GM21423 (cell line): Measurements from ENCODE around the gene OR13G1.
"Not testable (repeated sequence)": the region's sequence is repeated elsewhere in the genome, so short reads cannot be mapped to it uniquely, and the experiment has no call there.

Source experiments
- ATAC-seq: cut with Tn5 transposase; IDR thresholded peaks from one replicate; pipeline ENCODE4 v1.9.1; 2021; ENCODE audit warnings: mild to moderate bottlenecking, moderate library complexity; ENCODE audit not compliant: unreplicated experiment

The OR13G1 gene

GRCh38 chr1:247679639-247680038, at the start of gene OR13G1:
Gene OR13G1, minus strand, starts transcription at chr1:247679739. Its CDS starts 6,698 bp downstream, at chr1:247673041.
- ATAC-seq = no peak

GRCh38 chr1:247721222-247721621, 41.7 kb upstream of the OR13G1 start:
- ATAC-seq = no peak

GRCh38 chr1:247716546-247716945, 37.0 kb upstream of the OR13G1 start, which contains the start of gene OR6F1:
Gene OR6F1, minus strand, starts transcription at chr1:247716646. Its CDS starts 3,891 bp downstream, at chr1:247712755.
- no peak for ATAC-seq

GRCh38 chr1:247713753-247714152, 34.2 kb upstream of the OR13G1 start:
- no peak for ATAC-seq

- ATAC-seq = not testable (repeated sequence)
Observed at GRCh38 chr1:247710681-247711080, 31.1 kb upstream of the OR13G1 start.

- no peak for ATAC-seq
Observed at GRCh38 chr1:247701338-247701737, 21.8 kb upstream of the OR13G1 start.

GRCh38 chr1:247681288-247681897, 1.9 kb upstream of the OR13G1 start:
- ATAC-seq = peak; percentile 86

GRCh38 chr1:247680171-247680570, 632 bp upstream of the OR13G1 start:
- no peak for ATAC-seq

GRCh38 chr1:247669225-247669624, 10.3 kb downstream of the OR13G1 start:
- no peak for ATAC-seq

- no peak for ATAC-seq
Observed at GRCh38 chr1:247656221-247656875, 23.2 kb downstream of the OR13G1 start.

GRCh38 chr1:247653040-247653439, 26.5 kb downstream of the OR13G1 start:
- ATAC-seq = no peak

GRCh38 chr1:247647864-247648263, 31.7 kb downstream of the OR13G1 start:
- no peak for ATAC-seq

- no peak for ATAC-seq
Observed at GRCh38 chr1:247646867-247647266, 32.7 kb downstream of the OR13G1 start.

- ATAC-seq = no peak
Observed at GRCh38 chr1:247642742-247643141, 36.8 kb downstream of the OR13G1 start.

GRCh38 chr1:247639381-247639981, 40.1 kb downstream of the OR13G1 start:
- no peak for ATAC-seq

GRCh38 chr1:247638781-247639180, 40.8 kb downstream of the OR13G1 start:
- ATAC-seq = no peak

GRCh38 chr1:247638011-247638410, 41.5 kb downstream of the OR13G1 start:
- ATAC-seq = no peak

- ATAC-seq = no peak
Observed at GRCh38 chr1:247627951-247628350, 51.6 kb downstream of the OR13G1 start.
